CD4-positive, alpha-beta T cell treated with Interleukin-12 subunit alpha and Interleukin-12 subunit beta, for 1 hour (primary cell): ENCODE results near the gene PEDS1.
"Not testable (repeated sequence)": the region's sequence is repeated elsewhere in the genome, so short reads cannot be mapped to it uniquely, and the experiment has no call there.

Experiments used
- DNase-seq: peaks from one replicate; pipeline ENCODE4 v3.0.0-alpha.2; 2020

PEDS1 gene

DNA sequence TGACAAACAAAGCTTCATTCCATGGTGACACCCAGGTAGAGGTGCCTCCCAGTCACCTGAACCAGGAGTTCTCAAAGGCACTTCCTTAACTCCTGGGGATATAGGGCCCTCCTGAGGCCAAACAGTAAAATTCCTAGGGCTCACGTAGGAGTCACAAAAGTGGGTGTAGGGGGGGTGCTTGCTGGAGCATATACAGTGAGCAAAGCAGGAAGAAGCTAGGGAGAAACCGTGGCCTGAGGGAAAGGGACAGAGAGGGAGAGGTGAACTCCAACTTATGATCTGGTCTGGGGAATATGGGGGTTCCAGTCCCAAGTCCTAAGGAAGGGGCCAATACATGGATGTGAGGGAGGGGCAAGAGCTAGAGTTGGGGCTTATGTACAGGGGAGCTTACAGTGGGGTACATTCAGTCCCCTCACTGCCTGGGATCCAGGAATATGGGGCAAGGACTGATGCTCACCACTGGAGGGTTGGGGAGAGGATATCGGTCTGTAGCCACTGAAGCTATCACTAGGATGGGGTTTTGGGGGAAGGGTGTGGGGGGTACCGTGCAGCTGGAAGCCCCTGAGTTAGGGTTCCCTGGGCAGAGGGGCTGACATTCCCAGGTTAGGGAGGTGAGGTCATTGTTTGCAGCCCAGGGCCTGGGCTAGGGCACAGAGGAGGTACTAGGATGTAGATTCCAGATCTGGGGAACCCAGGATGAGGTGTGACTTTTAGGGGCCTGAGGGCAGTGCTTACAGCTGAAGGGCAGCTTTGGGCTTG lies 950 bp downstream of the PEDS1 start:
- DNase-seq, result no peak

DNA sequence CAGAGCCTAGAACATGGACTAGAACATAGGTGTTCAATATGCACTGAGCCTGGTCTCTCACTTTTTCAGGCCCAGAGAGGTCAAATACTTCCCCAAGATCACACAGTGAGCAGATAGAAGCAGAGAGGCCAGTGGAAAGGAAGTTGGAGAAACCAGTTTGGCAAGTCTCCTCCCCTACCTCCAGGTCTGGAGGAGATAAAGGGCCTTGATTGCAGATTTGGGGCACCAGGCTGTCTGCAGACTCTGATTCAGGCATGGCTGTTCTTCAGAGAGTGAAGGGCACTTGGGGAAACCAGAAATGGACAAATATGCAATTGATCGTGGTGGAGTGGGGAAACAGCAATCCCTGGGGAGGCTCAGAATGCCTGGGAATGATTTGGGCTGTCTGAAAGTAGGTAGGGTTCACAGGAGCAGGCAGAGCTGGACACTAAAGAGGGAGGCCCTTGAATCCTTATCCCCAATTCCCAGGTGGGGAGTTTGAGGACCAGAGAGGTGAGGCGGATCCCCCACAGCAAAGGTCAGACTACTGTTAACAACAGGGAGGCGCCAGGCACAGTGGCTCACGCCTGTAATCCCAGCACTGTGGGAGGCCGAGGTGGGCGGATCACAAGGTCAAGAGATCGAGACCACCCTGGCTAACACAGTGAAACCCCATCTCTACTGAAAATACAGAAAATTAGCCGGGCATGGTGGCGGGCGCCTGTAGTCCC lies 2.3 kb downstream of the PEDS1 start:
- DNase-seq, result no peak

DNA sequence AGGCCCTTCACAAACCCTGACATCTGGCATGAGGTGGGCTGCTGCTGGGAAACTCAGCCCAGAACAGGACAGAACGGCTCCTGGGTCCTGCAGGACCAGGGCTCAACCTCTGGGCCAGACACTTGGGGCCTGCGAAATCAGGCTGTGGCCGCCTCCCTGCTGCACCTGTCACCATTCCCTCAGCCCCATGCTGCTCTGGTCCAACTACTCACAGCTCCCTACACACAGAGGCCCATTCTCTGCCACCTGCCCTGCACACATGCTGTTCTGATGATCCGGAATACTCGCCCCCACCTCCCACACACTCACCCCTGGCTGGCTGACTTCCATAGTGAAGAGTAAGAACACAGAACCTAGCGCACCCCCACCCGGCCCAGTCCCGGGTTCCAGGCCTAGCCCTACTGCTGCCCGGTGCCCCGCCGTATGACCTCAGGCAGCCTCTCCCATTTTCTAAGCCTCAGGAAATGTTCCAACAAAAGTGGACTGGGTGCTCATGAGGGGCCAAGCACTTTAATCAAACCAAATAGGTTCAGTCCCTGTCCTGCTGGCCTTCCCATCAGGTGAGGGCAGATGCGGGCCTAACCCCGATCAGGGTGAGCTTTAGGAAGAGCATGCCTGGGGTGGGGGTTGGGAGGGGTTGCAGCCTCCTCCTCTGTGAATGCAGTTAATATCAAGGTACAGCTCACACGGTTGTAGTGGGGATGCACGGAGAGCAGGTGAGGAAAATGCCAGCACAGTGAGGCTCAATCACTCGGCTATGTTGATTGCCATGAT lies 3.9 kb downstream of the PEDS1 start:
- no peak for DNase-seq

DNA sequence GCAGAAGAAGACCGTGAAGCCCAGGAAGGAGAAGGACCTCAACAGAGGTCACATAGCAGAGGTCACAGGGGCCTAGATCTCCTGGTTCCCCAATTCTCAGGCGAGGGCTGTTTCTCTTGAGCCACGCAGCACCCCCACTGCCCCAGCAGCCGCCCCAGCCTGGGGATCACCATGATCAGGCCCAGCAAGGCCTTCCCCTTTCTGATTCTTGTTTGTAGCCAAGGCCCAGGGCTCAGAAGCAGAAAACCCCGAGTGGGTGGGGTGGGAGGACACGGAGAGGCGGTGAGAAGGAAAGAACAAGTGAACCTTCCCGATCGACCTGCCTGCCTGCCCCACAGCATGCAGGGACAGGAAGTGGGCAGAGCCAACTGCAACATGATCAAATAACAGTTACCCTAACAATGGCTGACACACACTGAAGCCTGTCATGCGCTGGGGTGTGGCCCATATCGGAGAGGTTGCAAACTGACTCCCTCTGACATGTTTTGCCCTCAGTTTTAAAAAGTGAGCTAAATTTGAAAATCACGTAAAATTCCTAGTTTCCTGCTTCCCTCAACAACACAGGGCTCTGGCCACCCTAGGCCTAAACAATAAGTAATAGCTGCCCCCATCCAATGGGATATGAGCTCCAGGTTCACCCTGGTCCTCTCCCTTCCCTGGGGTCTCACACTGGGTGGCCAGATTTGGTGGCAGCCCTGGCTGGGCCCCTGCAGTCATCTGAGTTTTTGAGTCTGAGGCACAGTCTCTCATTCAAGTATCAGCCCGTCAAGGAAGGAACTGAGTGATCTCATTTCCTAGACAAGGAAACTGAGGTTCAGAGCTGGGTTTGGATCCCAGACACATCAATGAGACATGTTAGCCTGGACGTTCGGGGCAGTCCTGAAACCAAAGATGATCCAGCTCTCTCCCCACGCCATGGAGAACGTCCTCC lies 6.5 kb downstream of the PEDS1 start:
- DNase-seq, result peak; percentile 87

DNA sequence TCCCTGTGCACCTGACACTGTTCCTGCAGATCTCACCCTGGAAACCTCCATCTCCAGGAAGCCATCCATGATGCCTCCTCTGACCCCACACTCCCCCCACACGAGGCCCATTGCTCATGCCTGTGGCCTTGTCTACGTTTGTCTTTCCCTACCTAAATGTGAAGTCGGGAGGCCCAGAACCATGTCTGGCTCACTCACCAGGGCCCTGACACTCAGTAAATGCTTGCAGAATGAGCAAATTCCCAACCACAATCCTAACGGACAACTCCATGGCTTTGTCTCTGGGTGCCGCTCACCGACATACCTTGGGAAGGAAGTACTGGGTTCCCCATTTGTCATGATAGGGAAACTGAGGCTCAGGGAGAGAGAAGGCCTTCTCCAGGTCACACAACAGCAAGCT lies 7.3 kb downstream of the PEDS1 start:
- no peak for DNase-seq

DNA sequence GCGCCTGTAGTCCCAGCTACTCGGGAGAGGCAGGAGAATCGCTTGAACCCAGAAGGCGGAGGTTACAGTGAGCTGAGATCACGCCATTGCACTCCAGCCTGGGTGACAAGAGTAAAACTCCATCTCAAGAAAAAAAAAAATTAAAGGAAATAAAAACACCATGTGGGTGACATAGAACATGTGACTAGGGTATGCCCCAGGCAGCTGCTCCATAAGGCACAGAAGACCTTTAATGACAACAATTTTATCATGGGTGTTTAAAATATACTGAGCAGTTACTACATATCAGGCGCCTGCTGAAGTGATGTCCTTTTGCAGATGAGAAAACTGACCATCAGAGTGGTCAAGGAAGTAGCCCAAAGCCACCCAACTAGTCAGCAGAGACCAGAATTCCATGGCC lies 8.0 kb downstream of the PEDS1 start:
- DNase-seq, result no peak

DNA sequence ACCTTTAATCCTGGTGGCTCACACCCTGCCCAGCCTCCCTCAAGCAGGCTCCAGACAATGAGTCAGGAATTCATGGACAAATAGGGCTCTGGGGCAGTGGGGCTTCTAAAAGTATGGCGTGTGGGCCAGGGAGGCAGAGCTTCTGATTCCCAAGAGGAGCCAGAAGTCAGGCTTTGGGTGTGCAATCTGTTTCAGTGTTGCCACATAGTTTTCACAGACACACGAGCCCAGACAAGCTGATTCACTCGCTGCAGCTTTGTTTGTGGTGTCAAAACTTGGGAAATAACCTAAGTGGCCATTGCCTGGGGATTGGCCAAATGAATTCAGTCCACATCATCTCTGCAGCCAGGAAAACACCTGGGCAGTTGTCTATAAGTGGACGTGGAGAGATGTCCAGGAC lies 9.2 kb downstream of the PEDS1 start:
- DNase-seq, result no peak

DNA sequence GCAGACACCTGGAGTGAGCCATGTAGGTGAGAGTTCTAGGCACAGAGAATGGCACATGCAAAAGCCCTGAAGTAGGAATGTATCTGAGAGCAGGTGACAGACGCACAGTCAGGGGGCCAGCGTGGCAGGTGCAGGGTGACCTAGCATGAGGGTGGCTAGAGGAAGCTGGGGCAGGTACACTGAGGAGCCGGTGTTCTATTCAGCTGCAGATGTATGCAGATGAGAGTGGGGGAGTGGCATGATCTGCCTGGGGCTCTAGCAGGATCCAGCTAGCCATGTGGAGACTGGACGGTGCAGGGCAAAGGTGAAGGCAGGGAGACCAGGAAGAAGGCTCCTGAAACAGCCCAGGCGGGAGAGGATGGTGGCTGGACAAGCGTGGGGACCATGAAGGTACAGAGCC lies 10.7 kb downstream of the PEDS1 start:
- DNase-seq, result no peak

DNA sequence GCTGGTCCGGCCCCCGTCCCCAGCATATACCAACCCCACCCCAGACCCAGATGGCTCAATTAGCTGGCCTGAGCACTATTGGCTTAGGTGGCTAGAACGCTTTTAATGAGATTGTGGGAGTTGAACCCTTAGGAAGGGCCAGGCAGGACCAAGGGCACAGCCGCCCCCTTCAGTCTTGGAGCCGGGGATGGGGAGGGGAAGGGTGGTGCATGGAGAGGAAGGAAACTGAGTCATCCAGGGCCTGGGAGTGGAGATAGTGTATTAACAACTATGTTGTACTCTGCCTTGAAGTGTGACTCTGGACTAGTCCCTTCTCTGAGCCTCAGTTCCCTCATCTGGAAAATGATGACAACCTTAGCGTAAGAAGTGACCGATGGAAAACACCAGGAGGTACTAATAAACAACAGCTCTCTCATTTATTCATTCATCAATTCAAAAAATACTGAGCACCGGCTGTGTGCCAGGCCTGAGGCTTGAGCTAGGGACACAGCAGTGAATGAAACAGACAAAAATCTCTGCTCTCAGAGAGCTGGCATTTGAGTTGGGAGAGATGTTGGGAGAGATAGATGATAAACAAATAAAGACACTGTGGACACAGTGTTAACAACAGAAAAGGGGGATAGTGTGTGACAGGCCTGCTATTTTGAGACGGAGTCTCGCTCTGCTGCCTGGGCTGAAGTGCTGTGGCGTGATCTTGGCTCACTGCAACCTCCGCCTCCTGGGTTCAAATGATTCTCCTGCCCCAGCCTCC lies 11.5 kb downstream of the PEDS1 start:
- no peak for DNase-seq

DNA sequence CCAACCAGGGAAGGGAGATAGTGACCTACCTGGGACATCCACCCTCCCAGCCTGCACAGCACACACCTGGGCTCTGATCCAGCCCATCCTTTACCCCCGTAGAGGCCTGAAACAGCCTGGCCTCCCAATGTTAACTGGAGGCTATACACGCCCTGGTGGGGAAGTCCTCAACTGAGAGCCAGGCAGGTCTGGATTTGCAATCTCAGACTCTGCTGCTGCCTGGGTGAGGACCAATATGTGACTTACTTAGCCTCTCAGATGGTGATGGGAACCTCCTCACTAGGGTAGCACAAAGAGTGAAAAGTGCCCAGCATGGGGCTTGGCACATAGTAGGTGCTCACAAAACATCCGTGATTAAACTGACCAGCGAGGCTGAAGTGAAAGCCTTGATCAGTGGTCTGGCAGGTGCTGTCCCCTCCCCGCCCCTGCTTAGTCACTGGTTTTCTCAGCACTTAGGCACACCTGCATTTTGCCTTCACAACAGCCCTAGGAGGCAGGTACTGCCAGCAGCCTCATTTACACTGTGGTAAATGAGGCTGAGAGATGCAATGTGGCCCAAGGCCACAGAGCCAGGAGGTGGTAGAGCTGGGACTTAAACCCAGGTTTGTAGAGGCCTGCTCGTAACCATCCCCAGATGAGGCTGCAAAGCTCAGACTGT lies 12.4 kb downstream of the PEDS1 start:
- DNase-seq, result no peak

DNA sequence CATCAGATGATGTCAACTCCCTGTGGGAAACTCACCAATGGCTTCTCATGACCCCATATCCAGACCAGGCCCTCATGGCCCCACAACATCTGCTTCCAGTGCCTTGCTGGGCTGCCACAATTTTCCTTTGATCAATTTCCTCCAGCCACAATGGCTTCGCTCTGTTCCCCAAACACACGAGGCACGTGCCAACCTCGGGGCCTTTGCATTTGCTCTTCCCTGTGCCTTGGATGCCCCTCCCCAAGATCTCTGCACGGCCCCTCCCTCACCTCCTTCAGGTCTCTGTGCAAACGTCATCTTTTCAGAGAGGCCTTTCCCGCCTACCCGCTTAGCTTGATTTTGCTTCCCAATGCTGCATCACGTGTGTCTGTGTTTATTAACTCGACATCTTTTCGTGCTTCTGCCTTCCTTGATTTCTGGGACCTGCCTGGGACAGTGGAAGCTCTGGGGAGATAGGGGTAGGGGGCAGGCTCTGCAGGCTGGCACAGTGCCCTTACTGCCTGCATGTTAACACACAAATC lies 13.1 kb downstream of the PEDS1 start:
- no peak for DNase-seq

DNA sequence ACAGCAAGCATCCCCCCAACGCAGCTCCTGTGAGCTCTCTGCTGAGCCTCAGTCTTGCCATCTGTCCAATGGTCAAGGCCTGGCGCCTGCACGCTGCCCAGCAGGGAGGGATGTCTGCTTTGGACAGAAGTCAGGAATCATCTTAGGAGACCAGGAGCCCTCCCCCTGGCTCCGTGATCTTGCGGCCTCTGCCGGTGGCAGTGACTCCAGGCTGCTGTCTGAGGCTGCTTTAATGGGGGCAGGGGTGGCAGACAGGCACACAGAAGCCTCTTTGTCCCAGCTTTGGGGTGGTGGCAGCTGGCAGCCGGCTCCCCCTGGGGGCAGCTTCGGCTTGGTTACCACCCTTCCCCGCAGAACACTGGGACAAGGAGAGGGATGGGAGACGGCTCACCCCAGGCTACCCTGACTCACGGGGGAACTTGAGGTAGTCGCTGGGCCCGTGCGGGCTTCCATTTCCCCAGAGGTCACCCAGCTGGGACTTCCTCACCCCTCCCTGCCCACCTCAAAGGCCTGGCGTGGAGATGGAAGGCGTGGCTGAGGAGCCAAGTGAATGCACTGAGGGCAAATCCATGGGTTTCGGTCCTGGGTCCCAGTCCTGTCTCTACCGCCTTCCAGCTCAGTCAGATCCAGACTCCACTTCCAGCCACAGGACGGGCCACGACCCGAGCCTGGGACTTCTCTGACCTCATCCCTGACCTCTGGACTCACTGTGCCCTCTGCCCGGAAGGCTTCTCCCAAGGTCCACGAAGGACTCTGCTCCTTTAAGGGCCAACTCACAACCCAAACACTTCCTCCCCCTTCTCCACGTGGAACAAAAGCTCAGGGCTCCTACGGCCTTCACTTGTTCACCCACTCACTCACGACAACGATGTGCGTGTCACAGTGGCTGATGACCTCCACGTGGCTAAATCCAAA lies 14.8 kb downstream of the PEDS1 start:
- no peak for DNase-seq

DNA sequence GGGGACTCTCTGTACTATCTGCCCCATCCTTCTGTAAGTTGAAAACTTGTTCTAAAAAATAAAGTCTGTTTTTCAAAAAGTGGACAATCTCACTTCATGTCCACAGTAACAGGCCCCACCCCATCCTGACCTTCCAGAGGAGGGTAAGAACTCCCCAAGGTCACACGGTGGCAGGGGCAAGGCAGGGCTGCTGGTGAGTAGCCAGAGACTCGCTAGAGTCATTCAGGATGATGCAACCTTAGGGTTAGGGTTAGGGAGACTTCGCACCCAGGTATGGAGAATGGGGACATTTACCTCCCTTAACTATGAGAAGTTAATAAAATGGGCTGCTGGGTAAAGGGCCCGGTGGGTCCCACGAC lies 15.4 kb downstream of the PEDS1 start:
- no peak for DNase-seq

DNA sequence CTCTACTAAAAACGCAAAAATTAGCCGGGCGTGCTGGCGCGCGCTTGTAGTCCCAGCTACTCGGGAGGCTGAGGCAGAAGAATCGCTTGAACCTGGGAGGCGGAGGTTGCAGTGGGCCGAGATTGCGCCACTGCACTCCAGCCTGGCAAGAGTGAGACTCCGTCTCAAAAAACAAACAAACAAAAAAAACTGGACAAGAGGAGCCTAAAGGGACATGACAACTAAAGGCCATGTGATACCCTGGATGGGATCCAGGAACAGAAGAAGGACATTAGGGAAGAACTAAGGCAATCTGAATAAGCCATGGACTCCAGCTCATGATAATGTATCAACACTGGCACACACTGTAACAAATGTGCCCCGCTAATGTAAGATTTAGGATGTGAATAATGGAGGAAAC lies 15.8 kb downstream of the PEDS1 start:
- DNase-seq, result not testable (repeated sequence)

DNA sequence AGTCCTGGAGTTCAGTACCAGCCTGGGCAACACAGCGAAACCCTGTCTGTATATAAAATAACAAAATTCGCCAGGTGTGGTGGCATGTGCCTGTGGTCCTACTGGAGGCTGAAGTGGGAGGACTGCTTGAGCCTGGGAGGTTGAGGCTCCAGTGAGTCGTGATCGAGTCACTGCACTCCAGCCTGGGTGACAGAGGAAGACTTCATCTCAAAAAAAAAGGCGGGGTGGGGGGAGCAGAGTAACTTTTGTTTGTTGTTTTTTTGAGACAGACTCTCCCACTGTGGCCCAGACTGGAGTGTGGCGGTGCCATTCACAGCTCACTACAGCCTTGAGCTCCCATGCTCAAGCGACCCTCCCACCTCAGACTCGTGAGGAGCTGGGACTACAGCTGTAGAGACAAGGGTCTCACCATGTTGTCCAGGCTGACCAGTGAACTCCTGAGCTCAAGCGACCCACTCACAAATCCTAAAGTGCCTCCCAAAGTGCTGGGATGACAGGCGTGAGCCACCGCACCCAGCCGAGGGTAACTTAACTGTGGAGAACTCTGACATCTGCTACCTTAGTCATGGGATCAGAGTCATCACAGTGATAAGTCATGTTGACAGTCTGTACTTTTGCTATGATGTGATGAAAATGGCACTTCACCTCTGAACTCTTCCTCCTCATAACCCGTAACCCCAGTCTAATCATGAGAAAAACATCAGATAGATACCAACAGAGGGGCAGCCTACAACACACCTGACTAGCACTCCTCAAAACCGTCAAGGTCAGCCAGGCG lies 16.5 kb downstream of the PEDS1 start:
- DNase-seq, result no peak

DNA sequence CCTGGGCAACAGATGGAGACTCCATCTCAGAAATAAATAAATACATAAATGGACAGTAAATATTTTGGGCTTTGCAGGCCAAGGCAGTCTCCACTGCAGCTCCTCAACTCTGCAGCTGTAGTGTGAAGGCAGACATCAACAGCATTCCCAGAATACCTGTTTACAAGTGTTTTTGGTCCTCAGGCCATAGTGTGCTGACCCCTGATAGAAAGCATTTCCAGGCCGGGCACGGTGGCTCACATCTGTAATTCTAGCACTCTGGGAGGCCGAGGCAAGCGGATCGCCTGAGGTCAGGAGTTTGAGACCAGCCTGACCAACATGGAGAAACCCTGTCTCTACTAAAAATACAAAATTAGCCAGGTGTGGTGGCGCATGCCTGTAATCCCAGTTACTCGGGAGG lies 18.4 kb downstream of the PEDS1 start:
- DNase-seq, result not testable (repeated sequence)

DNA sequence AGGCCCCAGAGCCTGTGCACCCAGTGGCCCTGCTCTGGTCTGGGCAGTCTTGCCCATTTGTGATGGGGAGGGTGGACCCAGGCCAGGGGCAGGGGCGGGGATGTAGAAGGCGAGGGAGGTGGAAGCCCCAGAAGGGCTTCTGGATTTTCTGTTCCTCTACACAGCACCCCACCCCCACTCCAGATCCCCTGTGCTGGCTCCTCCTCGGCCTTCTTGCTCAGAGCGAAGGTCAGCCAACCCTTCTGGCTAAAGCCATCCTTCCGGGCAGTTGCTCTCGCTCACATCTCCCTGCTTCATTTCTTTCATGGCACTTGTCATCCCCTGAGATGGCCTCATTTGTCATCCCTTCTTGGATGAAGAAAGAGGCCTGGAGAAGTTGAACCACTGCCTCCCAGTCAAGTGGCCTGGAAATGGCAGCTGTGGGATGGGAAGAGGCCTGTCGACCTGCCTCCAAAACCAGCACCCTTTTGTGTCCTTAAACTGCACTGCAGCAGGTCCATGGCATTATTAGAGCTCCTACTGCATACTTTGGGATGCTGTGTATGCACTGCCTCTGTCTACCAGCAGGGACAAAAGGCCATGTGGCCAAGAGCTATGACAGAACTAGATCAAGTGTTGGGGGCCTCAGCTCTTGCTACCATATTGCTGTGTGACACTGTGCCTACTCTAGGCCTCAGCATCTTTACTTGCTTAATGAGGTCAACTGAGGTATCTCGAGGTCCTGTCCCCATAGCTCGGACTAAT lies 19.9 kb downstream of the PEDS1 start:
- no peak for DNase-seq

DNA sequence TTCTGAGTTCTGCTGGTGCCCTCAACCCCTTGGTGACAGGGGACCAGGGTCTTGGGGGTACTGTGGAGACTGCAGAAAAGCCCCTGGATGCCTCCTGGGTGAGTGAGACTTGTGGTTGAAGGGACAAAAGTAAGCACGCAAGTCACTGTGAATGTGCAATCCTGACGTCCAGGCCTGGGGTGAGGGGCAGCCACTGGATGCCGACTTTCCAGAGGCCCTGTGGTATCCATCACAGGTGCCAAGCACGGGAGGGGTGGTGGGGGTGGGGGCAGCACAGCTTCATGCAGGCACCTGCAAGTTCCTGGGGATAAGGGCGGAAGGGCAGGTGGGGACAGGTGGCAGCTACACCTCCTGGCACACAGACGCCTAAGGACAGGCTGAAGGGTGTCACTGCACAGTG lies 20.5 kb downstream of the PEDS1 start:
- no peak for DNase-seq

DNA sequence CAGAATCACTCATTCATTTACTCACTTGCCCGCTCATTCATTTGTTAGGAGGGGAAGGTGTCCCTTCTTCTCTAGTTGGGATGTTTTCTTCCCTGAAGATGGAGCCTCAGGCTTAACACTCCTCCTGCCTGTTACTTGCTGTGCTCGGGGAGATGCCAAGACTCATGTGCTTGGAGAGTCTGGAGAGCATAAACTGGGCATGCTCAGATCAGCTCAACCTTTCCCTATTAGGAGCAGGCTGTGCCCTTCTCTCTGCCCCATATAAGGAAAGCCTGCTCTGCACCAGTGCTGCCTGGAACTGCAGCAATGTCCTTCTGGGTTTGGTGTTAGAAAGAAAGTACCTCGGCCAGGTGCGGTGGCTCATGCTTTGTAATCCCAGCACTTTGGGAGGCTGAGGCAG lies 22.5 kb downstream of the PEDS1 start:
- DNase-seq, result no peak
